Activated CD8-positive, alpha-beta T cell treated with anti-CD3 and anti-CD28 coated beads for 36 hours (primary cell): ENCODE results near the gene RAPGEF1. TPM values are rescaled to one million over a fixed set of nuclear protein-coding genes. Genes with fewer than 3 reads are reported as not detected.
A peak's percentile ranks its signal among the peaks of the same experiment; 100 is the strongest.

Experiments
- ATAC-seq: fragments of 200-7000 bp; cut with Tn5 transposase; one replicate; pipeline ENCODE4 v1.10.0; 2021; ENCODE audit warnings: mild to moderate bottlenecking, moderate library complexity
- CTCF ChIA-PET: fragments of 350-600 bp; sonication (Branson Sonifier 250); formaldehyde crosslinking; loops from one replicate; lab custom pipeline; 2021; ENCODE audit warnings: antibody characterized with exemption; lab: Charles Lee
- POLR2A ChIA-PET: fragments of 350-600 bp; sonication (Branson Sonifier 250); formaldehyde crosslinking; loops from one replicate; lab custom pipeline; 2021; ENCODE audit warnings: antibody characterized with exemption; lab: Charles Lee
- DNase-seq: peaks from one replicate; pipeline ENCODE4 v3.0.0-alpha.2; 2020
- H3K27ac Mint-ChIP-seq: one replicate; pipeline ENCODE4 v1.8.0; 2021; ENCODE audit warnings: mild to moderate bottlenecking, mixed read lengths
- H3K27me3 Mint-ChIP-seq: one replicate; pipeline ENCODE4 v1.8.0; 2021; ENCODE audit warnings: mixed read lengths
- H3K36me3 Mint-ChIP-seq: one replicate; pipeline ENCODE4 v1.8.0; 2021; ENCODE audit warnings: low read depth, mixed read lengths
- H3K4me1 Mint-ChIP-seq: one replicate; pipeline ENCODE4 v1.8.0; 2021; ENCODE audit warnings: low read depth, mixed read lengths
- H3K4me3 Mint-ChIP-seq: one replicate; pipeline ENCODE4 v1.8.0; 2021; ENCODE audit warnings: mild to moderate bottlenecking, moderate library complexity, mixed read lengths
- H3K9me3 Mint-ChIP-seq: one replicate; pipeline ENCODE4 v1.8.0; 2021; ENCODE audit warnings: mixed read lengths
- CTCF ChIP-seq: fragments of 200-600 bp; IDR thresholded peaks from one replicate; pipeline ENCODE4 v1.8.0; 2022; ENCODE audit warnings: antibody characterized with exemption, mild to moderate bottlenecking
- intact Hi-C: fragments of 100-400 bp; cut with micrococcal nuclease; formaldehyde crosslinking; loops from one replicate; pipeline ENCODE4 v1.10.0; 2022
- total RNA-seq, 2 experiments: library from RNA; stranded (reverse); gene quantifications; one replicate each; pipeline ENCODE4 v1.2.3, GENCODE V29; 2021

RAPGEF1 gene
- total RNA-seq, 2 experiments from 2014 or later = 84.5 to 85.2 TPM

- no peaks in the 10 kb centered on the region for H3K27me3 Mint-ChIP-seq
These were observed 8.6 kb downstream of the RAPGEF1 start for GRCh38 chr9:131731237-131731636.

GRCh38 chr9:131728961-131729360, 10.9 kb downstream of the RAPGEF1 start:
- no peak for TF ChIP-seq CTCF
- ChIA-PET CTCF (interaction anchor here (0.8 to 5.9 kb wide), 11 partner anchors 10 to 228 kb away, joined by 3 to 65 read pairs (median 5); partner anchors contain the start of gene RAPGEF1), POLR2A (interaction anchor here (0.6 to 10.5 kb wide), 17 partner anchors 8 to 530 kb away, joined by 3 to 119 read pairs (median 4); no protein-coding TSS in a partner anchor)
- Mint-ChIP-seq H3K36me3 (peaks cover 27% of the 10 kb centered on the region), H3K4me3 (peak overlapping the region; percentile 59), H3K4me1 (peaks cover 88% of the 10 kb centered on the region), H3K9me3 (no peaks in the 10 kb centered on the region), H3K27ac (peak overlapping the region; percentile 92), H3K27me3 (no peaks in the 10 kb centered on the region)
- intact Hi-C loops = loop anchor here (1.0 to 5.0 kb wide), 3 partner anchors 37 to 137 kb away; no protein-coding TSS in a partner anchor
- ATAC-seq (peak; percentile 66), DNase-seq (peak; percentile 83)

More at GRCh38 chr9:131731237-131731636, 8.6 kb downstream of the RAPGEF1 start:
- DNase-seq = no peak
- peak overlapping the region; percentile 92 for H3K27ac Mint-ChIP-seq
- intact Hi-C loops = loop anchor here (5.0 to 10.0 kb wide), 3 partner anchors 74 to 476 kb away; partner anchors contain the start of gene POMT1
- H3K36me3 Mint-ChIP-seq = peaks cover 32% of the 10 kb centered on the region
- no peak for ATAC-seq
- POLR2A ChIA-PET = interaction anchor here (0.6 to 10.5 kb wide), 10 partner anchors 8 to 1038 kb away, joined by 3 to 119 read pairs (median 5); partner anchors contain the start of gene RAPGEF1
- peak overlapping the region; percentile 60 for H3K4me3 Mint-ChIP-seq
- CTCF ChIA-PET = interaction anchor here (0.6 to 5.9 kb wide), 10 partner anchors 7 to 232 kb away, joined by 3 to 65 read pairs (median 3); partner anchors contain the start of gene RAPGEF1
- H3K9me3 Mint-ChIP-seq = no peaks in the 10 kb centered on the region
- no peak for TF ChIP-seq CTCF
- H3K4me1 Mint-ChIP-seq = peaks cover 93% of the 10 kb centered on the region

- CTCF ChIA-PET = interaction anchor here (0.8 to 5.9 kb wide), 15 partner anchors 9 to 228 kb away, joined by 3 to 65 read pairs (median 4); partner anchors contain the start of gene RAPGEF1
- peaks cover 29% of the 10 kb centered on the region for H3K36me3 Mint-ChIP-seq
- intact Hi-C loops = loop anchor here (5.0 kb wide), 2 partner anchors 36 to 136 kb away; no protein-coding TSS in a partner anchor
These were observed 11.3 kb downstream of the RAPGEF1 start for GRCh38 chr9:131728546-131728910.

GRCh38 chr9:131727795-131728545, 11.9 kb downstream of the RAPGEF1 start:
- POLR2A ChIA-PET = interaction anchor here (0.8 to 10.5 kb wide), 22 partner anchors 9 to 529 kb away, joined by 3 to 119 read pairs (median 4); no protein-coding TSS in a partner anchor
- Mint-ChIP-seq H3K27ac (peak overlapping the region; percentile 92), H3K9me3 (no peaks in the 10 kb centered on the region), H3K27me3 (no peaks in the 10 kb centered on the region), H3K36me3 (peaks cover 33% of the 10 kb centered on the region), H3K4me3 (peak overlapping the region; percentile 59), H3K4me1 (peaks cover 86% of the 10 kb centered on the region)
- CTCF ChIA-PET = interaction anchor here (0.9 to 5.9 kb wide), 18 partner anchors 7 to 227 kb away, joined by 3 to 65 read pairs (median 4); partner anchors contain the start of gene RAPGEF1
- intact Hi-C loops = loop anchor here (5.0 kb wide), 2 partner anchors 36 to 136 kb away; no protein-coding TSS in a partner anchor
- DNase-seq = peak; percentile 45
- peak; percentile 0 for ATAC-seq
- TF ChIP-seq CTCF = no peak

More at GRCh38 chr9:131728546-131728910, 11.3 kb downstream of the RAPGEF1 start:
- ATAC-seq (peak; percentile 21), DNase-seq (no peak)
- no peaks in the 10 kb centered on the region for H3K9me3 Mint-ChIP-seq
- H3K27ac Mint-ChIP-seq = peak overlapping the region; percentile 92
- H3K4me1 Mint-ChIP-seq = peaks cover 86% of the 10 kb centered on the region
- POLR2A ChIA-PET = interaction anchor here (0.6 to 10.5 kb wide), 17 partner anchors 9 to 530 kb away, joined by 3 to 119 read pairs (median 4); no protein-coding TSS in a partner anchor
- no peaks in the 10 kb centered on the region for H3K27me3 Mint-ChIP-seq
- TF ChIP-seq CTCF = no peak
- H3K4me3 Mint-ChIP-seq = peak overlapping the region; percentile 59
